ENCODE measurements around the gene SERPINB12.

DNA sequence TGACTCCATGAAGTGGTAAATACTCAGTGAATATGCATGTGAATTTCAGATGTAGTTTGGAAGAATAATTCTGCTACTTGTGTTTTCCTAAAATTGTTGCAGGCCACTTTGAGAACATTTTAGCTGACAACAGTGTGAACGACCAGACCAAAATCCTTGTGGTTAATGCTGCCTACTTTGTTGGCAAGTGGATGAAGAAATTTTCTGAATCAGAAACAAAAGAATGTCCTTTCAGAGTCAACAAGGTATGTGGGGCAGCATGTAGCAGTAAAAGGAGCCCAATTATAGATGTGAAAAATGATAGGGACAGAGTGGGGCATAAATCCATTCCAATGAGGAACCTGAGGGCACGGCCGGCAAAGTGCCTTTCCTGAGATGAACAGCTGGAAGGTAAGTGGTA is 49.3 kb upstream of the SERPINB12 start:
- TF ChIP-seq, protein P1, sequence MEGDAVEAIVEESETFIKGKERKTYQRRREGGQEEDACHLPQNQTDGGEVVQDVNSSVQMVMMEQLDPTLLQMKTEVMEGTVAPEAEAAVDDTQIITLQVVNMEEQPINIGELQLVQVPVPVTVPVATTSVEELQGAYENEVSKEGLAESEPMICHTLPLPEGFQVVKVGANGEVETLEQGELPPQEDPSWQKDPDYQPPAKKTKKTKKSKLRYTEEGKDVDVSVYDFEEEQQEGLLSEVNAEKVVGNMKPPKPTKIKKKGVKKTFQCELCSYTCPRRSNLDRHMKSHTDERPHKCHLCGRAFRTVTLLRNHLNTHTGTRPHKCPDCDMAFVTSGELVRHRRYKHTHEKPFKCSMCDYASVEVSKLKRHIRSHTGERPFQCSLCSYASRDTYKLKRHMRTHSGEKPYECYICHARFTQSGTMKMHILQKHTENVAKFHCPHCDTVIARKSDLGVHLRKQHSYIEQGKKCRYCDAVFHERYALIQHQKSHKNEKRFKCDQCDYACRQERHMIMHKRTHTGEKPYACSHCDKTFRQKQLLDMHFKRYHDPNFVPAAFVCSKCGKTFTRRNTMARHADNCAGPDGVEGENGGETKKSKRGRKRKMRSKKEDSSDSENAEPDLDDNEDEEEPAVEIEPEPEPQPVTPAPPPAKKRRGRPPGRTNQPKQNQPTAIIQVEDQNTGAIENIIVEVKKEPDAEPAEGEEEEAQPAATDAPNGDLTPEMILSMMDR (conservative IDR thresholded peaks at IDR 0.05) = no peak
- no peak for TF ChIP-seq EZH2 (IDR thresholded peaks at IDR 0.05; ENCODE audit: low read depth)

Data from PC-9 (cell line).